ENCODE measurements around the gene ACP6.

The ACP6 gene

DNA sequence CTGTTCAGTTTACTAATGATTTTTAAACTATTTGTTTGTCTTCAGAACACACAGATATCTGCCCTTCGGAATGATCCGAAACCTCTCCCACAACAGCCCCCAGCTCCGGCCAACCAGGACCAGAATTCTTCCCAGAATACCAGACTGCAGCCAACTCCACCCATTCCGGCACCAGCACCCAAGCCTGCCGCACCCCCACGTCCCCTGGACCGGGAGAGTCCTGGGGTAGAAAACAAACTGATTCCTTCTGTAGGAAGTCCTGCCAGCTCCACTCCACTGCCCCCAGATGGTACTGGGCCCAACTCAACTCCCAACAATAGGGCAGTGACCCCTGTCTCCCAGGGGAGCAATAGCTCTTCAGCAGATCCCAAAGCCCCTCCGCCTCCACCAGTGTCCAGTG, 51.6 kb downstream of the ACP6 start:
- FAIRE-seq: no peak

GRCh38 chr1:147618077-147618569, 52.2 kb downstream of the ACP6 start:
- FAIRE-seq: no peak

GRCh38 chr1:147614966-147615365, 55.4 kb downstream of the ACP6 start:
- peak; percentile 16 for FAIRE-seq

DNA sequence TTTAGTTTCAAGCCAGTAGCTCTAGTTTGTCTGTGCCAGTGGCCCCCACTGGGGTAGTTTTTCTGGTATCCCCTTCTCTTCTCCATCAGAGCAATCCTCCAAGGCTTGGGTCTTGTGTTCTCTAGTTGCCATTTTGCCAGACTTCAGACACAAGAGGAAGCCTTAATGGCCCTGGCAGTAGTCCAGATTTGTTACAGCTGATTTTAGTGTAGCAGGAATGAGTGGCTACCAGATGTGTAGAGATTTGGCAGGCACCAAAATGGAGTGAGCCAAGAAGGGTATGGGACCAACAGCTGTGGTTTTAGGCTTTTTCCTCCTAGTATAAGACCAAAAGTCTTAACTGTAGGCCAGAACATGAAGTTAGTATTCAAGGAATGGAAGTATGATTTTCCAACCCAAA, 56.8 kb downstream of the ACP6 start:
- FAIRE-seq: no peak

DNA sequence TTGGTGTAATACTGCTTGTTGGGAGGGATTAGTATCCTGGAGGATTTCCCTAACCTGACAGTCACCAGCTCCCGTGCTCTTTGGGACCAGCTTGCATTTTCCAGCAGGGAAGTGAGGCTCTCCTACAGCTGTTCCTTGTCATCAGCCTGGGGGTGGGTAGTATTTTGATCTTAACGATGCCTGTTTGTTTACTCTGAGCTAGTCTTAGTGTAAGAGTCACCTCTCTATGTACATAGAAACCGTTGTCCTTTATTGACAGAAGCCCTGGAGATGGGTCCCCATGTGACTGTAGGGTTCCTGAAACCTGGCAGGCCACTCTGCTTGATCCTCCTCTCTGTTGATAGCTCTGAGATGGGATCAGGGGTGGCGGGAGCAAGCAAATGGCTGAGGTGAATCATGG, 58.0 kb downstream of the ACP6 start:
- FAIRE-seq: no peak

DNA sequence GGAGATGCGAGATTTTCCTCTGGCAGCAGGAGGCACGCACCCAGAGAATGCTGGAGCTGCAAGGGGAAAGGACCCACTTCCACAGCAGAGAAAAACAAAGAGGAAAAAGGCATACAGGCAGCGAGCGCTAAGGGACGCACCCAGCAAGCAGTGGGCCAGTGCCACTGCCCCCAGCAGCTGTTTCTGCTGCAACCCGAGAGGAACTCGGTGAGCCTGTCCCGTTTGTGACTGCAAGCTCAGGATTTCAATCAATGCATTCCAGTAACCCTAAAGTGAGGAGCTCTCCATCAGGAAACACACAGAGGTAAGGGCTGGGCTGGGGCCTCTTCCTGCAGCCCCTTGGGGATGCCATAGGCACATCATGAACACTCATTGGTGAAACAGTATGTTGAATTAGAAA, 58.7 kb downstream of the ACP6 start:
- FAIRE-seq: no peak

- FAIRE-seq: no peak
Observed at GRCh38 chr1:147611021-147611426, 59.3 kb downstream of the ACP6 start.

DNA sequence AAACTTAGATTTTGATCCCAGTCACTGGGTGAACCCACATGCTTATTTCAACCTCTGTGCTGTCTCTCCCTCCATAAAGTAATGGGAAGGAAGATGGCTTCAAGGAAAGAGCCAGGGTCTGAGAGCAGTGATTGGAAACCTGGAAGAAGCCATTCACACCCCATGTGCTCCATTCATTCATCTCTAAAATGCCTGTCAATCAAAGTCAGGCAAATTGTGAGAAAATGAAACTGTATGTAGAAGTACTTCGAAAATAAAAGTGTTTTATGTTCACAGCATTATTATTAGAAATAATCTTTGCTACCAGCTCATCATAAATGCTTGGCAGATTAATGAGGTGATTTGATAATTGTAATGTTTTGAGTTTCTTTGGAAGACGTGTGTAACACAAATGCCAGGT, 61.0 kb downstream of the ACP6 start:
- FAIRE-seq: no peak

- FAIRE-seq: no peak
Observed at GRCh38 chr1:147608596-147608995, 61.7 kb downstream of the ACP6 start.

GRCh38 chr1:147605591-147605990, 64.7 kb downstream of the ACP6 start:
- FAIRE-seq: no peak

- FAIRE-seq: no peak
Observed at GRCh38 chr1:147603986-147604385, 66.3 kb downstream of the ACP6 start.

- no peak for FAIRE-seq
Observed at GRCh38 chr1:147600119-147601111, 69.9 kb downstream of the ACP6 start.

DNA sequence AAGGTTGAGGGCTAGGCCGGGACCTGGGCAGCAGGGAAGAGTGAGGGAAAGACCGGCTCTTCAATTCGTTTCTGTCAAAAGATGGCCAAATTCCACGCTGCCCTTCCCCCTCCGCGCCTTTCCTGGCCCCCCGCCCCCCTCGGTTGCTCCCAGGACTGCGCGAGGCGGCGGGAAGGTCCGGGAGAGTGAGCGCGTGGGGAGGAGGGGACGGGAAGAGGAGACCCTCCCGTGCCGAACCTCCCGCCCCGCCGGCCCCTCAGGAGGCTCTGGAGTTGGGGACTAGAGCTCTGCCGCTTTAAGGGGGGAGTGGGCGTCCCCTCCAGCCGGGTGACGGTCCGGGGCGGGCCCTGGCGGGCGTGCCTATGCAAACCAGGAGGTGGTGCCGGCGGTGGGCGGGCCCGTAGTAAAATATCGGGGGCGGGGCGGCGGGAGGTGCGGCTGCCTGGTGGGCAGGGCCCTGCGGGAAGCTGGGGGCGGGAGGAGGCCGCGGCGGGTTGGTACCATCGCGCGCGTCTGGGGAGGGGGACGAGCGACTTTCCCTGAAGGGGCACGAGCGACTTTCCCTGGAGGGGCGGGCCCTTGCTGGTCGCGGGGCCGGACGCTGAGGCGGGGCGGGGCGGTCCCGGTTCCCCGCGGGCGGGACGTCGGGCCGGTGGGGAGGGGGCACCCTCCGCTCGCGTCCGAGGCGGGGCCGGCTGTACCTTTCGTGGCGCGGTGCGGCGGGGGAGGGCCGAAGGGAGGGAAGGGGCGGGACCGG, 70.8 kb downstream of the ACP6 start:
- FAIRE-seq: no peak

- FAIRE-seq: no peak
Observed at GRCh38 chr1:147598621-147599361, 71.5 kb downstream of the ACP6 start.

DNA sequence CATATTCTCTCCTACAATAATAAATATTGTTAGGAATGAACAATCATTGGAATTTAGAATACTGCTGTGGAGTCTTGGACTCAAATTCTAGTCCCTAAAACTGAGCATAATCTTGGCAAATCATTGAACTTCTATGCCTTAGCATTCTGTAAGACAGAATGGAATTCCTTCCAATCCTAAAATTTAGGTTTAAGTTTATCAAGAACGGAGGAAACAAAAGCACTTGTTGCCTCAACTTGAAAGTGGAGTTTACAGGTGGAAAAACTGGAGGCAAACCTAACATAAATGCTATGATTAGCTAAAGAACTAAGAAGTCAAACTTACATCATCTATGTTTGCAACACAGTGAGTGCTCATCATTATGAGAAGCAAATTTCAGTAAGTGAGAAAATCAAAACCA, 73.3 kb downstream of the ACP6 start:
- FAIRE-seq: no peak
